Ammon's horn (tissue), 1 donor: Measurements from ENCODE around the gene CCDC171.

ENCODE experiments used
- DNase-seq: peaks from one replicate; pipeline ENCODE4 v3.0.0-alpha.2; 2016; ENCODE audit warnings: low spot score

CCDC171 gene

GRCh38 chr9:16001856-16002255 is 449.0 kb downstream of the CCDC171 start:
- DNase-seq = no peak

- DNase-seq = no peak
Observed at GRCh38 chr9:16002816-16003215, 450.0 kb downstream of the CCDC171 start.

GRCh38 chr9:16003785-16004184 is 450.9 kb downstream of the CCDC171 start:
- no peak for DNase-seq

- DNase-seq = no peak
Observed at GRCh38 chr9:16004613-16005012, 451.8 kb downstream of the CCDC171 start.

GRCh38 chr9:16010221-16010620 is 457.4 kb downstream of the CCDC171 start:
- DNase-seq = no peak

GRCh38 chr9:16012621-16013020 is 459.8 kb downstream of the CCDC171 start:
- DNase-seq = no peak

- no peak for DNase-seq
Observed at GRCh38 chr9:16013366-16013765, 460.5 kb downstream of the CCDC171 start.

GRCh38 chr9:16013826-16014225 is 461.0 kb downstream of the CCDC171 start:
- DNase-seq = no peak

GRCh38 chr9:16022228-16022627 is 469.4 kb downstream of the CCDC171 start:
- DNase-seq = no peak

- DNase-seq = no peak
Observed at GRCh38 chr9:16023446-16023845, 470.6 kb downstream of the CCDC171 start.
